HS-5 (cell line): ENCODE results near the gene DPRX.

ENCODE experiments used
- DNase-seq: peaks from one replicate; pipeline ENCODE4 v3.0.0-alpha.2; 2012; ENCODE audit warnings: low read depth

The DPRX gene, protein sequence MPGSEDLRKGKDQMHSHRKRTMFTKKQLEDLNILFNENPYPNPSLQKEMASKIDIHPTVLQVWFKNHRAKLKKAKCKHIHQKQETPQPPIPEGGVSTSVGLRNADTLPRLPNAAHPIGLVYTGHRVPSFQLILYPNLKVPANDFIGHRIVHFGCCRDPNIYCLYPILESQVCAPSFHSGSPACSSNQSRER

DNA sequence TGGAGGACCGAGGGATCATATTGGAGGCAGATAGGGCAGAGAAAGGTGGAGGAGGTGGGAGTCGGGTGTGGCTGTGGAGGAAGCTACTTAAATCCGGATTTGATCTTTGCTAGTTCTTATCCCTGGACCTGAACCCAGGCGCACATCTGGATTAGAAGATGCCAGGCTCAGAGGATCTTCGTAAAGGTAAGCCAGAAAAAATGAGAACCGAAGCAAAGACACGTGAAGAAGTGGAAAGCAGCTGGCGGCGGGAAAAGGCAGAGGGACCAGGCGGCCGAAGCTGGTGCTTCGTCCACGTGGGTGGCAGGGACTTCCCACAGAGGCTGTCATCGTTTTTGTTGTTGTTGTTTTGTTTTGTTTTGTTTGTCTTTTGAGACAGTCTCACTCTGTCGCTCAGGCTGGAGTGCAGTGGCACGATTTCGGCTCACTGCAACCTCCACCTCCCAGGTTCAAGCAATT, at the start of gene DPRX:
DPRX (plus strand) TSS at position 51 of the 459 bp plus-strand sequence; CDS start at position 159, 108 bp downstream.
- no peak for DNase-seq

DNA sequence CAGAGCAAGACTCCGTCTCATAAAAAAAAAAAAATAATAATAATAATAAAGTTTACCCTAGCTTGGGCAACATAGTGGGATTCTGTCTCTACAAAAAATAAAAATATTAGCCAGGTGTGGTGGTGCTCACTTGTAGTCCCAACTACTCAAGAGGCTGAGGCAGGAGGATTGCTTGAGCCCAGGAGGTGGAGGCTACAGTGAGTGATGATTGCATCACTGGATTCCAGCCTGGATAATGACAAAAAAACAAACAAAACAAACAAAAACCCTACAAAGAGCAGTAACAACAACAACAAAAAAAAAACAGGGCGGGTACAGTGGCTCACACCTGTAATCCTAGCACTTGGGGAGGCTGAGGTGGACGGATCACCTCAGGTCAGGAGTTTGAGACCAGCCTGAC, 48.6 kb upstream of the DPRX start:
- no peak for DNase-seq

DNA sequence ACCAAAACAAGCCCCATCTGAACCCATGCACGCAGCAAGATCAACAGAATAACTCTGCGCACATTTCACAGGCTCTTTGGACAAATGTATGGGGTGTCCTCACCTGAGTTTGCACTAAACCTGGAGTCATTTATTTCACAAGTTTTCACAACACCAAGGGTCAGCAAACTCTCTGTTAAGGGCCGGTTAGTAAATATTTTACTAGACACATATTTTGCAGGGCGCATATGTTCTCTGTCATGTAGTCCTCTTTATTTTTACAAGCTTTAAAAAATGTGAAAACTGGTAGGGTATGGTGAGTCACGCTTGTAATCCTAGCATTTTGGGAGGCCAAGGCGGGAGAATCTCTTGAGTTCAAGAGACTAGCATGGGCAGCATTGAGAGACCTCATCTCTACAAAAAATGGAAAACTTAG, 45.5 kb upstream of the DPRX start:
- DNase-seq, result no peak

DNA sequence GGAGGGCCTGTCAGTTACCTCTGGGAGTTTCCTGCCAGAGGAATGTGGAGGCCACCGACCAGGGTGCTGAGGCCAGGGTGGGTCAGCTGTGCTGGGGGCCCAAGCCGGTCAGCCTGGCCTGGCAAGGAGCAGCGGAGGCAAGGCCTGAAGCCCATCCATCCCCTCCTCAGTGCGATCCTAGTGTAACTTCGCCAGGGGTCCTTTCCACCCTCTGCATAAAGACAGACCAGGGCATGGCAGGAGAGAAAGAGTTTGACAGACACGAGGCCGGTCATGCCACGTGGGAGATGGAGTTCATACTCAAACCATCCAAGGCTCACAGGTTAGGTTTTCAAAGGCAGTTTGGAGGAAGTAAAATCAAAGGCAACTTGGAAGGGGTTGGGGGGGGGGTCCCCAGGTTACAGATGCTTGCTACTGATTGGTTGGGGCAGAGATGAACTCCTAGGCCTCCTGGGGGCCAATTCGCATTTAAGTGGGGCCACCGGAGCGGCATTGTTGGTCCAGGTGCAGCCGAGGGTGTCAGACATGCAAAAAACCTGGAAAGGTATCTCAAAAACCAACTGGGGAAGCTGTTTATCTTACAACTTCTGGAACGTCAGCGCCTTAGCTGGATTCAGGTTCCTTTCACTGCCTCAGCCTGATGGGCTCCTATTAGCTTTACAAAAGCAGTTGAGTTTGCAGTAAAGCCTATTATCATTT, 36.8 kb upstream of the DPRX start:
- no peak for DNase-seq

DNA sequence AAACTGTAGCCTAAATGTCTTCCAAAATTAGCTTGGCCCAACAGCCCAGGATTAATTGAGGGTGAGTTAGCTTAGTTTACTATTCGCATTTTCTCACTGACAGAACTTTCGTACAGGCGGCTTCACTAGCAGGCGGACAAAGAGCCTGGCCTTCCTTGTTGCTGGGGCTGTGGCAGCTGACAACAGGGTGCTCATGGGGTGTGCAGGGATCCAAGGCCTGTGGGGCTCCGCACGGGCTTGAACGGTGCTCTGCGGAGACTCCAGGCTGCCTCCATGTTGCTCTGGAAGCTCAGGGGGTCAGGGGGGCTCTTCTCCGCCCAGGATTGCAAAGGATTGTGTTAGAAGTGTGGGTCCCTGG, 36.3 kb upstream of the DPRX start:
- DNase-seq, result no peak

DNA sequence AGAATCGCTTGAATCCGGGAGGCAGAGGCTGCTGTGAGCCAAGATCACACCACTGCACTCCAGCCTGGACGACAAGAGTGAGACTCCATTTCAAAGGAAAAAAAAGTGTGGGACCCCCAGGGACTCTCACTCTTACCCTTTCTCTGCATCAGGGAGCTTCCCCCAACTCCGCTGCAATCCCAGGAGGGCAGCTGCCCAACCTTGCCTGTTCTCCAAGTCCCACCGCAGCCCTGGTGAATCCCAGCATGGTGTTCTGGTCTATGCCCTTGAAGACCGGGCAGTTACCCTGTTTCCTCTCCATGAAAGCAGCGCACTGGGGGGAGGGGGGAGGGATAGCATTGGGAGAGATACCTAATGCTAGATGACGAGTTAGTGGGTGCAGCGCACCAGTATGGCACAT, 35.7 kb upstream of the DPRX start:
- DNase-seq, result no peak

DNA sequence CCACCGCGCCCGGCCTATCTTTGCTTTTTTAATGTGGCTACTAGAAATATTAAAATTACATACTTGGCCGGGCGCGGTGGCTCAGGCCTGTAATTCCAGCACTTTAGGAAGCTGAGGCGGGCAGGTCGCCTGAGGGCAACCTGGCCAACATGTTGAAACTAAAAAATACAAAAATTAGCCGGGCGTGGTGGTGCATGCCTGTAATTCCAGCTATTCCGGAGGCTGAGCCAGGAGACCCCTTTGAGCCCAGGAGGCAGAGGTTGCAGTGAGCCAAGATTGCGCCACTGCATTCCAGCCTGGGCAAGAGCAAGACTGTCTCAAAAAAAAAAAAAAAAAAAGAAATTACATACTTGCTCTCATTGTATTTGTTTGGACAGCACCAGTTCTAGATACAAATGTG, 34.8 kb upstream of the DPRX start:
- no peak for DNase-seq

DNA sequence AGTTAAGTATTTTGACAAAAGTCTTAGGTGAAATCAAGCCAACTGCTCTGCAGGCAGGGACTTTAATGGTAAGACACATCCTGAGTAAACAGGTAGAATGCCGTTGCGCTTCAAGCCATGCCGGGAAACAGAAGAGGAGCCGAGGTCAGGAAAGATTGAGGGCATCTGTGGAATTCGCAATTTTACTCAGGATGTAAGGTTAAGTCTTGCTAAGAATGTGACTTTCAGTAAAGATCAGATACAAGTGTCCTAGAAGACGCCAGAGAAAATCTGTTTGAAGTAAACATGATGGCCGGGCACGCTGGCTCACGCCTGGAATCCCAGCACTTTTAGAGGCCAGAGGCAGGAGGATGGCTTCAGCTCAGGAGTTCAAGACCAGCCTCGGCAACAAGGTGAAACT, 33.4 kb upstream of the DPRX start:
- no peak for DNase-seq

DNA sequence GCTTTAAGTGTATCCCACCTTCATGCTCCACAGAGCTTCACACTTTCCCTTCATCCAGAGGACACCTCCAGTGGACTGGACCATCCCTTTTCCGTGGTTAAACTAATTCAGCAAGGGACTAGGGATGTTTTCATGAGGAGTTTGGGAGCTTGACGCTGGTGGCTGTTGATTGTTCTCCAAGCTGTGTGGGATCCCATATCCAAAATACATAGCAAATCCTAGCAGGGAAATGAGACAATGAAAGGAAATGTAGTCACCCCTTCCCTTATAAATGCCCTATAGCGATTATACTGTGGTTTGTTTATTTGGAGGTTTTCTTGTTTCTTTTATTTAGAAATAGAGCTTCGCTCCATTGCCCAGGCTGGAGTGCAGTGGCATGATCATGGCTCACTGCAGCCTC, 31.6 kb upstream of the DPRX start:
- DNase-seq, result no peak

DNA sequence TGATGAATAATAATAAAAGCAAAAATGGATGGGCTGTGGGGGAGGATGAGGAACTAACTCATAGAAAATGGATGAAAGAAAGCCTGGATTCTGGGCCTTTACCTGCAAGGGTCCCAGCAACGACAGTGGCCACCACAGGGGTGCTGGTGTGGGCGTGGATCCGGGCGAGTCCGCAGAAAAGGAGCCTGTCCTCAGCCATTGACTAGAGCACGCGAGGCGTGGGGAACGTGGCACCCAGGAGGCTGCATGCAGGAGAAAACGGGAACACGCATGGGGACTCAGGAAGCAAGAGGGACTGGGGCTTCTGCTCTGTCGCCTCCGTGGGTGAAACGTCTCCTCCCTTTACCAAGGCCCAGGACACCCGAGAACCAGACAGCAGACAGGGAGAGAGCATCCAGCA, 25.8 kb upstream of the DPRX start:
- no peak for DNase-seq

DNA sequence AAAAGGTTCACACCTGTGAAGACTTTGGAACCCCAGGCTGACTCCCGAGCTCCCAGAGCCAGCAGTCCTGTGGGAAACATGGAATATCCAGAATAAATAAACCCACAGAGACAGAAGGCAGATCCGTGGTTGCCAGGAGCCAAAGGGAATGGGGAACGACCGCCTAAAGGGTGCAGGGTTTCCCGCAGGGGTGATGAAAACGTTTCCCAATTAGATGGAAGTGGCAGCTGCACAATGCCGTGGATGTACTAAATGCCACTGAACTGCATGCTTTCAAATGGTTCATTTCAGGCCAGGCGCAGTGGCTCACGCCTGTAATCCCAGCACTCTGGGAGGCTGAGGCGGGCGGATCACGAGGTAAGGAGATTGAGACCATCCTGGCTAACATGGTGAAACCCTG, 23.4 kb upstream of the DPRX start:
- DNase-seq, result no peak

DNA sequence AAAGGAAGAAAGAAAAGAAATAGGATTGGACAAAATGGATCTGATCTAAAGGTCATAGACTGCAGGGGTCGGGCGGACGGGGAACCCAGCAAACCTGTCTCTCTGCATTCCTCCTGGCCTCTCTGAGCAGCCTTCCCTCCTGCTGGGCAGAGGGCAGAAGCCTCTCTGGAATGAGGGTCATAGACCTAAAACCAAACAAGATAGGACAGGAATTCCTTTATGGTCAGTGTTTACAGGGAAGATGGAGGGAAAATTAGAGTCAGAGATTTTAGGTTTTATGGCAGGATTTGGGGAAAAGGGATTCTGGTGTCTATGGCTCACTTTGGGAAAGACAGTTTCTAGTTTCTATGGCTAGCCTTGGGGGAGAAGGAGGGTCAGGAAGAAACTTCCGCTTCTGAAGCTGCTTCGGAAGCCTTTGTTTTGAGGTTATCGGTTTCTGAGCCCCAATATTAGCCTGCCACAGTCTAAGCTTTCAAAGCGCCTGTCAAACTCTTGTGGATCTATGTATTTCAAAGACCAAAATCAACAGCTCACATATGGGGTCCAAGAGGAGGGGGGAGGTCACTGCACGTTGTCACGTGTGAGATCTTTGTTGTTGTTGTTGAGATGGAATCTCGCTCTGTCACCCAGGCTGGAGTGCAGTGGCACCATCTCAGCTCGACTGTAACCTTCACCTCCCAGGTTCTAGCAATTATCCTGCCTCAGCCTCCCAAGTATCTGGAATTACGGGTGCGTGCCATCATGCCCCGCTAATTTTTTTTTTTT, 18.9 kb upstream of the DPRX start:
- DNase-seq, result no peak

DNA sequence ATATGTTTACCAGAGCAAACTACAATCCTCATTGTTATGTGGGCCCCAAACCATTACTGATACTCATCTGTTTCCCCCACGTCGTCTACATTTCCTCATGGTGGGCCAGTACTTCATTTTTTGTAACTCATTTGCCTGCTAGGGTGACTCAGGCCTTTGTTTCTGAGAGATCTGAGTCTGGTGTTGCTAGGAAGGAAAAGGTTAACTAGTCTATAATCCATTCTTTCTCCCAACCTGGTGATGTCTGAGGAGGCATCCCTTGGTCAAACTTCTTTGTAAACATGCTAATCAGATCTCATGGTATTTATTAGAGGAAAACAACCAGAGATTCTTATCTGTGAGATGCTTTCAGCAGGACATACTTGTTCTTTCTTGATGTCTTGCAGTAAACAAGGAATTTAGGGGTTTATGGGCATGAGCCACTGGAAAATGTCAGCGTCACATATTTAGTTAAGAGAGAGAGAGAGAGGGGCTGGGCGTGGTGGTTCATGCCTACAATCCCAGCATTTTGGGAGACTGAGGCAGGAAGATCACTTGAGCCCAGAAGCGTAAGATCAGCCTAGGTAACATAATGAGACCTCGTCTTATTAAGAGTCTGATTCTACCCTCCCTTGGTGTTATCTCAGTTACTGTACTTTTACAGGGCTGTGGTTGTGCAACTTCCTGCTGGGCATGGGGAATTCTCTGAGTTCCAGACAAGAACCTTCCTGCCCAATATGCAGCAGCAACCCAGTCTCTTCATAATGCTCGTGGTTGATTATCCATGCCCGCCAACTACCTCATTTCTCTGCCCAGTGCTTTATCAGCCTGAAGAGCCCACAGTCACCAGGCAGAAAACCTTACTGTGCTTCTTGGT, 9.7 kb upstream of the DPRX start:
- no peak for DNase-seq

DNA sequence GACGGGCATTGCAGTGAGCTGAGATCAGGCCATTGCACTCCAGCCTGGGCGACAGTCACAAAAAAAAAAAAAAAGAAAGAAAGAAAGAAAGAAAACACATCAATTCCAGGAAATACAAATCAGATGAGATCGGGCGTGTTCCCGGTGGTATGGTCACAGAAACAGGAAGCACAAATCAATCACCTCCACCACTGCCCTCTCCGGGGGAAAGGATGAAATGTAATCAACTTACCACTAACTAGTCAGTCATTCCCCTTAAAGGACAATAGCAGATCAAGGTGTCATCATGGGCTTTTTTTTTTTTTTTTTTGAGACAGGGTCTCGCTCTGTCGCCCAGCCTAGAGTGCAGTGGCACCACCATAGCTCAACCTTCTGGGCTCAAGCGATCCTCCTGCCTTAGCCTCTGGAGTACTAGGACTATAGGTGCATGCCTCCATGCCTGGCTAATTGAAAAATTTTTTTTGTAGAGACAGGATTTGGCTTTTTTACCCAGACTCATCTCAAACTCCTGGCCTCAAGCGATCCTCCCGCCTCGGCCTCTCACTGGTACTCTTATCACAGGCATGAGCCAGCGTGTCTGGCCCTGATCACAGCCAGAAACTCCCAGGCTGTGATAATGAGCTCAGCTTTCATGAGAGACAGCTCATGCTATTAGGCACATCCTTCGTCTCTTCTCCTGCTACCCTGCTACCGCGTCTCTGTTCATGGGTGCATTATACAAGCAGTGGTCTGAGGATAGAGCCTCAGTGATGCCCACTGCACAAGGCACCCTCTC, 6.8 kb upstream of the DPRX start:
- no peak for DNase-seq

DNA sequence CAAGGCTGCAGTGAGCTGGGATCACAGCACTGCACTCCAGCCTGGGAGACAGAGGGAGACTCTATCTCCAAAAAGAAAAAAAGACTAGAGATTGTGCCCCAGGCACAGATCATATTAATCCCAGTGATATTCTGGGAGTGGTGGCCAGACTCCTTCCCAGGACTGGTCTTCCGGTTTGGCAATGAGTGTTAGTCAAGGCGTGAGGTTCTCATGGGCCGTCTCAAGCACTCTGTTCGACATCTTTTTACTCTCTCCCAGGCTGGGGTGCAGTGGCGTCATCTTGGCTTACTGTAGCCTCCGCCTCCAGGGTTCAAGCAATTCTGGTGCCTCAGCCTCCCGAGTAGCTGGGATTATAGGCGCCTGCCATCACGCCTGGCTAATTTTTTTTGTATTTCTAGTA, 5.3 kb upstream of the DPRX start:
- DNase-seq, result no peak

DNA sequence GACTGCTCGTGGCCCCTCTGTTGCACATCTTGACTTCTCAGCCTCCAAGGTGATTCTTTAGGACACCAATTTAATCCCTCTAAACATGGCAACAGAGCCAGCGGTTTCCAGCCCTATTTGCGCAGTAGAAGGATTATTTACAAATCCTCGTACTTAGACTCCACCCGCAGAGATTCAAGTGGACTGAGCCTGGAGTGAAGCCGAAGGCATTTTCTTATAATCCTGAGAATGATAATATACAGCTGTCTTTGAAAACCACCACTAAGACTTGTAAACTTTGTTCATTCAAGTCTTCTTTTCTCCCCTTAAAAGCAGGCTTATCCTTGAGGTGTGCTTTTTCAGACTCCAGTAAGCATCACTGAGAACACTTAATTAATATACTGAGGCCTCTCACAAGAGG, 4.8 kb upstream of the DPRX start:
- DNase-seq, result no peak

DNA sequence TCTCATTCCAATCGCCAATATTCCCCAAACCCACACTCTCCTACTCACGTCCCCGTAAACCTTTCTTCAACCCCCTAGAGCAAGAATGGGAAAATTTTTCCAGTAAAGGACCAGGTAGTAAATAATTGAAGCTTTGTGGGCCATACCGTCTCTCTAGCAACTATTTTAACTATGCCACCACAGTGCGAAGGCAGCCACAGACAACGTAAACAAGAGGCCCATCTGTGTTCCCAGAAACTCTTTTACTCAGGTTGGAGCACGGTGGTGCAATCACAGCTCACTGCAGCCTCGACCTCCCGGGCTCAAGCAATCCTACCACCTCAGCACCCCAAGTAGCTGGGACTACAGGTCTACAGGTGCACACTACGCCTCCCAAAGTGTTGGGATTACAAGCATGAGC, 3.0 kb downstream of the DPRX start:
- DNase-seq, result no peak

DNA sequence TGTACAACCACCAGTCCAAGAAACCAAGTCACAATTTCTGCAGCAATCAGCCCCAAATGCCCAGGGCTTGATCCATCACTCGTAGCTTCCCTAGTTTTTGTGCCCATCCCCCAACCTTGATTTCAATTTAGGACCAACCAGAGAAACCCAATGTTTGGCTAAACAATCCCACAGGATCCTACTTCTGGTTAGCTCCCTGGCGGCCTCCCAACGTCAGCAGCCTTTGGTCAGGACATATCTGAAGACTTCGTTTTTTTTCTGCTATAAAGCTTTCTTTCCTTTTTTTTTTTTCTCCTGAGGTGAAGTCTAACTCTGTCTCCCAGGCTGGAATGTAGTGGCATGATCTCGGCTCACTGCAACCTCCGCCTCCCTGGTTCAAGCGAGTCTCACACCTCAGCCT, 7.7 kb downstream of the DPRX start:
- DNase-seq, result no peak

DNA sequence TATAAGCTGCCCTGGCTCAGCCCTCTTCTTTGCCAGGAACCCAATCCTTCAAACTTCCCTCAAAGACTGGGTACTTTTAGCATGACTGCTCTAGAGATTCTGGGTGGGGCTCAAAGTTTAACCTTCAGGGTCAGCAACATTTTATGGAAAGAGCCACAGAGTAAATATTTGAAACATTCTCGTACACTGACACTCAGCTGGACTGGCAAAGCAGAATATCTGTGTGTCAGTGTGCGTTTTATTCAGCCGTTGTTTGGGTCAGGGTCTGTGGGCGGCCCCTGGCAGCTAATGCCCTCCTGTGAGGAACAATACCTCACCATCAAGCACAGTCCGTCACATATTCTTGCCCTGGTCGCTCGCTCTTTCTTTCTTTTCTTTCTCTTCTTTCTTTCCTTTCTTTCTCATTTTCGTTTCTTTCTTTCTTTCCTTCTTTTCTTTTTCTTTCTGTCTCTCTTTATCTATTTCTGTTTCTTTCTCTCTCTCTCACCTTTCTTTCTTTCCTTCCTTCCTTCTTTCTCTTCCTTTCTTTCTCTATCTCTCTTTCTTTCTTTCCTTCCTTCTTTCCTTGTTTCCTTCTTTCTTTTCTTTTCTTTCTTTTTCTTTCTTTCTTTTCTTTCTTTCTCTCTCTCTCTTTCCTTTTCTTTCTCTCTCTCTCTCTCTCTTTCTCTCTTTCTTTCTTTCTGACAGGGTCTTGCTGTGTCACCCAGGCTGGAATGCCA, 10.7 kb downstream of the DPRX start:
- DNase-seq, result no peak

DNA sequence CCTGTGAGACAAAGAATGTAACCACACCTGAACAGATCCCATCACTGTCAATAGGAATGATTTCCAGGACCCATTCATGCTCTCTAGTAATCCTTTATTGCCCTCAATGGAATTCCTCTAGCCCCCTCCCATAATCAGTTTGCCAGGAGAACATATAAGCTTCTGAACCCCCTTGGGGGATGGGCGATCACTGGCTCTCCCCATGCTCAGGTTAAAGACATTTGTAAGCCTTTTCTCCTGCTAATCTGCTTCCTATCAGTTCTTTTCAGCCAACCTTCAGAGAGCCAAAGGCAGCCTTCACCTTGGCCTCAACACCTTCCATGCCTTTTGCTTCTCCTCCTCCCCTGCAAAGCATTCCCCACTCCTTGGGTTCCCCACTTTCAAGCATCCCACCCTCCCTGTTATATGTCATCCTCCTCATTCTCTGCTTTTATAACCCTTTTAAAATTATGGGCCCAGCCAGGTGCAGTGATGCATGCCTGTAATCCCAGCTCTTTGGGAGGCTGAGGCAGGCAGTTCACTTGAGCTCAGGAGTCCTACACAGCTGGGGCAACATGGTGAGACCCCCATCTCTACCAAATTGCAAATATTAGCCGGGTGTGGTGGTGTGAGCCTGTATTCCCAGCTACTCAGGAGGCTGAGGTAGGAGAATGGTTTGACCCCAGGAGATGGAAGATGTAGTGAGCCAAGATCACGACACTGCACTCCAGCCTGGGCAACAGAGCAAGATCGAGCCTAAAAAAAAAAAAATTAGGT, 12.4 kb downstream of the DPRX start:
- no peak for DNase-seq
